Activated CD4-positive, CD25-positive, alpha-beta regulatory T cell treated with anti-CD3 and anti-CD28 coated beads, Interleukin-2, amount 50 U/mL, for 16 hours (primary cell): ENCODE measurements around the gene PALM2AKAP2.

Experiments
- DNase-seq: peaks from one replicate; pipeline ENCODE4 v3.0.0-alpha.2; 2020; ENCODE audit warnings: low read depth, low spot score

PALM2AKAP2 gene

DNA sequence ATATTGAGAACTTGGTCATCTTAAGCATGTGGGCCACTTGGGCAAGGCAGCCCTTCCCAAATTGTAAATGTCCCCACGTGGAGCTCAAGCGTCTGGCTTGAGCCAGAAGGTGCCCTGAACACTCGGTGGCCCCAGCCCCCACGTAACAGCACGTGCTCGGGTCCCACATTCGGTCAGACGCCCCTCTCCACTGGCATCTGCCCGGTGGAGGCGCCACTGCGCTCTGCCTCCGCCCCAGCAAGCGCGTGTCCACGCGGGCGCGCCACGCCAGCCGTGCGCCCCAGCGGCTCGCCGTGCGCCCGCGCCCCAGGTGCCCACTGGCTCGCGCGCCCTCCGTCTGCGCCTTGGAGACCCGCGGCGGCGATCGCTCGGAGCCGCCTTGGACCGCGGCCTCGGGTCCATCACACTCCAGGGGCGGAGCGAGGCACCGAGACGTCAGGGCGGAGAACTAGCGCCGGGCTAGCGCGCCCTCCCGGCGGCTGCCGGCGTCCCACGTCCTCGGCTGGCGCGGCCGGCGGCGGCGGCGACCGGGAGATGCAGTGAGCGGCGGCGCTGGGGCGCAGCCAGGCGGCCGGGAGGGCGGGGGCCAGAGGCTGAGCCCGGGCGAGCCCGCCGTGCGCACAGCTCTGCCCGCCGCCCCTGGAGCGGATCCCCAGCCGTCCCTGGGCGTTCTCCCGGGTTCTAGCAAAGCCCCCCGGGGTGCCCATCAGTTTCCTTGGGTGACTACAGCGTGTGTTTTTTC, at the start of gene PALM2AKAP2:
PALM2AKAP2 (plus strand) TSS at position 488 of the 742 bp plus-strand sequence. CDS start 291 bp downstream, outside the sequence.
- no peak for DNase-seq

DNA sequence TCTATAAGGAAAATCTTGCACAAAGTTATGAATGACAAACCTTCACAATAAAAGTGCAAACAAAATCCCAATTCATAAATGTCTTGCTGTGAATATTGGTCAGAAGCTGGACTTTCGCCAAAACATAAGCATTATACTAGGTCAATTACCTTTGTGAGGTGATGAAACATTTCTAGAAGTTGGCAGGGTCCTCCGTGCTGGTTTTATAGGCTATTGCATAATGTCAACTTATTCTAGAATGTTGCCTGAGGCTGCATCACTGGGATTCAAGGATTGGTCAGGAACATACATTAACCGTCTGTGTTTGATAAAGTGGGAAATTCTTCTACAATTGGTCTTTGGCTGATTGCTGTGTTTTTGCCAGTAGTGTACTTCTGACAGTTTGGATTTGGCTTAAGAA, 49.8 kb upstream of the PALM2AKAP2 start:
- no peak for DNase-seq

DNA sequence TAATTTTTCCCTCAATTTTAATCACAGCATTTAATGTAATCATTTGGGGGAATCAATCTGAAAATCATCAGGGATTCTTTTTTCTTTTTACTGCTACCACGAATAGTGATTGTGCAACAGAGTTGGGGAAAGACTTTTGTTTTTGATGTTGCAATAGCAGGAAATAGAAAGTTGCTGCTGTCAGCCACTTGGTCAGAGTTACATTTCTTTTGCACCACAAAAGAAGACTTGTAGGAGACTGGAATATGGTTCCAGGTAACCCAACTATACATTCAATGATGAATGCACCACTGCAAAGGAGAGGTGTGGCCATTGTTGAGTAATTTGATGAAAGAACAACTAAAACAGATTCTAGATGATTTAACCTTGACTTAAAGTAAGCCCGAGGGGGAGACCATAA, 46.3 kb upstream of the PALM2AKAP2 start:
- DNase-seq, result no peak

DNA sequence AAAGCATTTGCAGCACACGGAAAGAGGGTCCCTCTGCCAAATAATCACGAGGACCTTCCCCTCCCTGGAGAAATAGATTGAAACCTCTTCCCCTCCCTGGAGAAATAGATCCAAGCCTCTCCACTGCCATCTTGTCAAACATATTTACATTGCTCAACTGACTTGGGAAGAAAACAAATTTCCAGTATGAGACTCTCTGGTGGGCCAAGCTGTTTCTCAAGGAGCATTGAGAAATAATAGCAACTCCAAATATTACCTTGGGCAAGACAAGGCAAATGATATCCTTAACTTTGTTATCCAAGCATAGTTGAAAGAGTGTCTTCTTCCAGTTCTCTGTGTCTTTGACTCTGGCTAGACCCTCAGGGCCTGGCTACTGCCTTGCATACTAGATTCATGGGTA, 45.2 kb upstream of the PALM2AKAP2 start:
- DNase-seq, result no peak

DNA sequence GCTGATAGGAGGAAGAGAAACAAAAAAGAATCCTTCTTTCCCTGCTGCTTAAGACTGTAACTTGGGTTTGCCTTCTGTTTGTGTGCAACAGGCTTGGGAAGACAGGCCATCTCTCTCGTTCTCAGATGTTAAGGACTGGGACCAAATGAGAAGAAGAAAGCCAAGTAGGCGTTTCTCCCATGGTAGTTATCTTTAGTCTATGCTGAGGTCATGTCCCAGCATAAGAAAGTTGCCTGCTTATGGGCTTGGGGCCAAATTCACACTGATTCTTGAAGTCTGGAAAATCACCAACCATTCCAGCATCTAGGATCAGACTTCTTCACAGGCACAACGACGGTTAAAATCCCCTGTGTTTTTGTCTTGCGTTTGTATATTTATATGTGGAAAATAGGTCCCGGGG, 44.2 kb upstream of the PALM2AKAP2 start:
- DNase-seq, result no peak

DNA sequence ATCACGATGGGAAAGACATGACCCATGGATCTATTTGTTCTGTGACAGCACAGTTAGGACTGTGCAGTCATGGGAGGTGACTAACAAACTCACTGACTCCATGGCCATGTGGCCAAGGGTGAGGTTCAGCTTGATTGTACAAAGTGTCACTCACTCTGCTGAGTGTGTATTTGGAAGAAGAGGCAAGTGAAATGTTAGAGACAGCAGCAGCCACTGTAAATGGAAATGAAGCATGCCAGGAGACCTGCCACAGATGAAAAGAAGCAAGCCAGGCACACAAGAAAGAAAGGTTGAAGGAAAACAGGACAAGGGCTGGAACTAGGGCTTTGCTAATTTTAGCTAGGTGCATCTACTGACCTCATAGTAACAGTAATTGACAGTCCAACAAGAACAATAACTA, 42.7 kb upstream of the PALM2AKAP2 start:
- no peak for DNase-seq

DNA sequence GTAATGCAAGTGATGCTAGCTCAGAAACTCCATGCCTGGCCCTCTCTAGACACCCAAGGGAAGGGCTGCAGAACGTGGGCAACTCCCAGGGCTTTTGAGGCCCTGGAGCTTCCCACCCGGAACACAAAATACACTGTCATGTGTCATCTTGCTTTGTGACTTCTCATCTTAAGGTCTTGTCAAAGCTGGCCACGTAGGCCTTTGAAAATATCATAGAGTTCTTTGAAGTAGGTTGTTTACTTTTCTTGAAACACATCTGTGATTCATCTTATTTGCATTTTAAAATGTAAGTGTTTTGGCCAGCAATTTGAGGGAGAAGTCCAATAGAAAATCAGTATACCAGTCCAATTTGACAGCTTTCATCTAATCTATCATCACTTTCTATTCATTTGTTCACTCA, 40.2 kb upstream of the PALM2AKAP2 start:
- DNase-seq, result no peak

DNA sequence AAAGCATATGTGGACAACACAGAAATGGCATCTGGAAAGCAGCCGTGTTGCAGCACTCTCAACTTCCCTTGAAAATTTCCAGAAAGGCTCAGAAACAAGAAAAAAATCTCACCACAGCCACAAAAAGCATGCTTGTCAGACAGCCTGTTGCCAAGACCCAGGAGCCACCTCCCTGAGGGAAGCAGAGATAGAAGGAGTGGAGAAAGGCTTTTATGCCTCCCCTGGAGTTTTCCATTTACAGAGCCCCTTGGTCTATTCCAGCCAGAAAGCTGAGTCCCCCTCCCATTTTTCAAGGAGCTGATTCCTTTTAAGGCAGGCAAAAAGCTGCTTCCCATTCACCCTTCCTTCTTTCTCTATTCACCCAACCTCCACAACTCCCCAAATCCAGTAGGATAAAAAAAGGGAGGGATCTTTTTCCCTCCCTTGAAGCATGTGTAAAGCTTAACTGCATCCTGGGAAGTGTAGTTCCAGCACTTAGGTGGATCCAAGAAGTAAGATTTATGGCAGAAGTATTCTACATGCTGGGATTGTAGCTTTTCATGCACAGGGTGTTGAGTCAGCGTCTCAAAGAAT, 37.1 kb upstream of the PALM2AKAP2 start:
- no peak for DNase-seq

DNA sequence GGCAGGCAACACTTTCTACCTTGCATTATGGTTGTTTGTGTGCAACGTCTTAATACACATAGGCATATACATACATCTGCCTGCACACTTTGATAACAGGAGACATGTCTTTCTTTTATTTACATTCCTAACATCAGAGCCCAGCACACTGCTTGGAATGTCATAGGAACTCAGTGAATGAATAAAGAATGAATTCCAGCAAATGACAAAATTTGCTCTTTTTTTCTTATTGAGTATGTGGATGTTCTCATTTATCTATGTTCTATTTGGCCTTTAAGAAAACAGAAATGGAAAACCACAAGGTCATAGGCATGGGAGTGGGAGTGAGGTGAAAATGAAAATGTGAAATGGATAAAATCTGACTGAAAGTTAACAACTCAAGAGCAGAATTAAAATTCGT, 36.3 kb upstream of the PALM2AKAP2 start:
- DNase-seq, result no peak

DNA sequence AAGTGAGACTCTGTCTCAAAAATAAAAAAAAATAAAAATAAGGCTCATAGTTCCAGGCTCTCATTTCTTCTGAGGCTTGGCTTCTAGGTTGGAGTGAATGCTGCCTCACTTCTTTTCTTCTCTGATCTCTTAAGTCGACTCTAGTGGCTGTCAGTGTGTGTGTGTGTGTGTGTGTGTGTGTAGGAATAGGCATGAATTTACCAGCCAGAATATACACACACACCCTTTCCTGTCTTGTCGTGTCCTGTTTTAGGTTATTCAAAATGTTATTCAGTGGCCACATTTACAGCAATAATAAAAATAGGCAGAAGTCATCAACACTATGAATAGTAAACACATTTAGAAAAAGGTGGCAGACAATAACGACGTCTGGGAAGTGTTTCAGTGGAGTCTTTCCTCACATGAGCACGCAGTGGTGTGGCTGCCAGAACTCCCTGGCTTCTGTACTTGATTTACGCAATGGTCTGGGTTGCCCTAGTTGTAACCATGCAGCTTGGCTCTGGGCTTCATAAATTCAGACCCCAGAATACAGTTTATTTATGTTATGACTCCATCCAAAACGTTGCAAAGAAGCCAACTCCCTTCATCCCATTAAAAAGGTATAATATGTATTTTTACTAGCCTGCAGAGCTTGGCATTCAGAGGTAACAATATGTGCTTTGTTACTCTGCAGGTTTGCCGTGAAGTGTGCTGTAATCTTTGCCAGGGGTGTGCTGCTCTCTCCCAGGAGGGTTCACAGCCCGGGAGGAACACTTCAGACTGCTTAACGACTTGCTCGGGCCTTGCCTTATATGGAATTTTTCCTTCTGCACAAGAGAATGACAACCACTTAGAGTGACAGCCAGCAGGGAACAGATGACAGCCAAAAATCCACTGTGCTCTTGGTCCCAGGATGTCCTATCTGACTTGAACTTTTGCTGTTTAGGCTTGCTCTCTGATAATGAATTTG, 34.4 kb upstream of the PALM2AKAP2 start:
- no peak for DNase-seq

DNA sequence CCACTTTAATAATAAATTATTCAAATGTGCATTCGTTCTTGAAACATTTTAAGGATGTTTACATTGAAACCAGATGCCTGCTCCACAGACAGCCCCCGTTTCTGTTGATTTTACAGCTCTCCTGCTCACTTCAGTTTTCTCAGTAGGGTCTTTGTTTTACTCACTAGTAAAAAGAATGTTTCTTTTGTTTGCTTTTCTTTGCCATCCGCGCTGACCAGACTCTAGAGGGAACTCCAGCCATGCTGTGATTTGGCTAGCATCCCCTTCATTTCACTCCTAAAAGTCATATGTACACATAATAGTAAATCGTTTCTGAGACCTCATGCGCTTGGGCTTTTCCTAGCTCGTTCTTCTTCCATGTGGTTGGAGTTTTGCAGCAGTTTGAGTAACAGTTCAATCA, 28.7 kb upstream of the PALM2AKAP2 start:
- no peak for DNase-seq

DNA sequence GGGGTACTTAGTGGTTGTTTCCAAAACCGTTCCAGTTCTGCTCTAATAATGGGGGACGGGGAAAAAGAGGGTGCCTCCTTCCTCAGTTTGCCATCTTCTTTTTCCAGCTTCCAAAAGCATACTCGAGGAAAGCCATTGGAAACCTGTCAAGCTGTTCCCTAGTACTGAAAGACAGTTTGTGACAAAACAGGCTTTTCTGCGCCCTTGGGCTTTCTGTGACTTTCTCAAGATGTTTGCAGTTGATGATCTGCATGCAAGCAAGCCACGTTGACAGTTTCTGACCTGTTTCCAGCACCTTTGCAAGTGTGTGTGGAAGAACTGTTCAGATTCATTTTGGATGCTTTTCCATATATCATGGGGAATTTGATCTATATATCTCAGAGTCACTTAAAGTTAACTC, 26.7 kb upstream of the PALM2AKAP2 start:
- no peak for DNase-seq

DNA sequence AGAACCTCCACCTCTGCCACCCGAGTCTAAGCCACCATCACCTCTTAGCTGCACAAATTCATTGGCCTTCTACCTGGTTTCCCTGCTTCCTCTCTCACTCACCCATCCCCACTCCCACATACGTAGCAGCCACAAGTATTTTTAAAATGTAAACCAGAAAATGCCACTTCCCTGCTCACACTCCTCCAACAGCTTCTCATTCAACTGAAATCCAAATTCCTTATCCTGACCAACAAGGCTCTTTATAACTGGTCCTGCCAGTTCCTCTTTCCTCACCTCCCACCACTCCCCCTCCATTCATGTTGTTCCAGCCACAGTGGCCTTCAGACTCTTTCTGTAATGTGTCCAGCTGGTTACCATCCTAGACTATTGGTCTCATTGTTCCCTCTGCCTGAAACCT, 25.0 kb upstream of the PALM2AKAP2 start:
- DNase-seq, result no peak

DNA sequence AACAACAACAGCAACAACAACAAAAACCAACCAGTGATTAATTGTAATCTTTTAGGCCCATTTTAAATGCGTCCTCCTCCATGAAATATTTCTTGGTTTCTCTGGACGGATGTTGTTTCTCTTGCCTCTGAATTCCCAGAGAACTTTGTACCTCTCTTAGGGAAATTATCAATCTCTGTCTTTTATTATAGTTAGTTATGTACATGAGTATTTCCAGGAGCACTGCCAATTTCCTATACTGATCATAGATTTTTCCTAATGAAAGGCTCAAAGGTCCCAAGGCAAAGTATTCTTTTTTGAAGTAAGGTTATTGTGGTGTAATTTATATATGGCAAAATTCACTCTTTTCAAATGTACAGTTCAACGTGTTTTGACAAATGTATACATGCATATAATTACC, 20.4 kb upstream of the PALM2AKAP2 start:
- no peak for DNase-seq

DNA sequence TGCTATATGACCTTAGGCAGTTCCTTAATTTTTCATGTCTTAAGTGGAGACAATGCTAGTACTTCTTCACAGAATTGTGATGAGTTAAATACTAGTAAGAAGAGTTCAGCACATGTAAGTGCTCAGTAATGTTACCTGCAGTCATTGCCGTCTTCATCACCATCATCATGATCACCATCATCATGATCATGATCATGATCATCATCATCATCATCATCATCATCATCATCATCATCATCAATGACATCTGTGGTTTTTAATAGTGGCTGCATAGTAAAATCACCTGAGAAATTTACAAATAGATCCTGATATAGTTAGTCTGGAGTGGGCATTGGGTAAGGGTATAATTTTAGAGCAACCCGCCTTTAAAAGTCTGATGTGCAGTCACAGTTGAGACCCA, 14.7 kb upstream of the PALM2AKAP2 start:
- no peak for DNase-seq

DNA sequence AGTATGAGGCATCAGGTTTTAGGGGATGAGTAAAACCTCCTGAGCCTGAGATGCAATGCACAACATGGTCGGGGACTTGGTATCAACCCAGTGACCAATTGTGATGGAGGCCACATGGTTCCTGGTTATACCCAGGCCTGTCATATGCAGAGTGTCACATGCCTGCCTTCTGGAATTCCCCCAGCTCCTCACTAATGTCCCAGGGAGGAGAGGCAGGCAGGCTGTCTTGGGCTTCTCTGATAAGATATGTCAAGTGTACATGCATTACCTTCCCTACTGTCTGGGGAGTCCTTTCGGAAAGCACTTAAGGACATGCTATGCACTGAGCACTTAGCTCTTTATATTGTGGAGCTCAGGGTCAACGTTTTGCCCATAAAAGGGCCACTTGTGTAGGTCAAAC, 14.2 kb upstream of the PALM2AKAP2 start:
- no peak for DNase-seq

DNA sequence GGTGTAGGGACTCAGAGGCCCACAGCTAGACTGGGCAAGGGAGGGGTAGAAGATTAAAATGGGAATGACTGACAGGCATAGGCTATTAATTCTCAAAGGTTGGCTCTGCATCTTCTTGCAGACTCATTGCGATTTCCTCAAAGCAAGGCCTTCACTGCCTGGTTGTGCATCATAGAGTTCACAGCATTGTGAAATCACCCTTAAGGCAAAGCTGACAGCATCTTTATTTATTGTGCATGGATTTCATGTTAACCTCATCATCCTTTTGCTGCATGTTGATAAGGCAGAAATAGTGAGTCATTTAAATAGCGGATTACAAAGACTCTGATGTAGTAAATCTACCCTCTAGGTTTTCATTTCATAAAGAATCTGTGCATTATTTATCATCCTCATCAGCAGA, 13.6 kb upstream of the PALM2AKAP2 start:
- DNase-seq, result no peak

DNA sequence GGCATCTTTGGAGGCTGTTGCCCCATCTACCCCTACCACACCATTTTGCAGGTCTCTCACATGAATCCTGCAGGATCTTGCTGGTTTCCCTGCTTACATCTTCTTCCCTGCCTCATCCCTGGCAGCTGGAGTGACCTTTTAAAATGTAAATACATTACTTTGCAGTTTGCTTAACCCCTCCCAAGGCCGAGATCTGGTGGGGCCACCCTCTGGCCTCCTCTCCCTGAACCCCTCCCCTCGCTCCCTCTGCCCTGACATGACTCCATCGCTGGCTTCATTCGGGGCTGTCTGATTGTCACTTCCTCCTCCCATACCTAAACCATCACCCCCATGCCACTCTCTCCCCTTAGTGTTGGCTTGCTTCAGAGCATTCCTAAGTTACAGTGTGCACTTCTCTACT, 12.6 kb upstream of the PALM2AKAP2 start:
- no peak for DNase-seq

DNA sequence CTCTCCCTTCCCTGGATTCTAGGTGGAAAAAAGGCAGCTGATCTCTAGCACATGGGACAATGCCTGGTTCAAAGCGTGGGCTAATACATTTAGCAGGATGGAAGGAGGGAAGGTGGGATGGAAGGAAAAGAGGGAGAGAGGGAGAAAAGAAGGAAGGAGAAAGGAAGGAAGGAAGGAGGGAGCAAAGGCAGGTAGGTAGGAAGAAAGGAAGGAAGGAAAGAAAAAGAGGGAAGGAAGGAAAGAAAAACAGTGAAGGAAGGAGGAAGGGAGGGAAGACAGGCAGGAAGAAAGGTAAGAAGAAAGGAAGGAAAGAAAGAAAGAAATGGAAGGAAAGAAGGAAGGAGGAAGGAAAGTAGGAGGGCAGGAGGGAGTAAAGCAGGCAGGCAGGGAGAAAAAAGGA, 12.2 kb upstream of the PALM2AKAP2 start:
- no peak for DNase-seq

DNA sequence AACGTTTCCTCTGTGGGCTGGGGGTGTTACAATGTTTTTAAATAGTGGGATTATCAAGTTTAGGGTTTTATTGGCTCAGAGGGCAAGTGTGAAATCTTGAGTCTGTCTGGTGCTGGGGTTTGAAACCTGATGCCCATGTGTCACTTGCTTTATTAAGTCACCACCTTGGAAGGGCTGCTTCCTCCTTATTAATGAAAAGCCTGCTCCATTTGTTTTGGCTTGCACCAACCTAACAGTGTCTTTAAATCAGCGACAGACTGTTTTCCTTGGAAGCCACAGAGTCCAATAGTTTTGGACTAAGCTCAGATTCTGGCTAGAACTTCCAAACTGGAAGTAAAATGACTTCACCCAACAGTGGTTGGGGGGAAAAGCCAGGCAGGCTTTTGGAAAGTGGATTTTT, 10.7 kb upstream of the PALM2AKAP2 start:
- no peak for DNase-seq

DNA sequence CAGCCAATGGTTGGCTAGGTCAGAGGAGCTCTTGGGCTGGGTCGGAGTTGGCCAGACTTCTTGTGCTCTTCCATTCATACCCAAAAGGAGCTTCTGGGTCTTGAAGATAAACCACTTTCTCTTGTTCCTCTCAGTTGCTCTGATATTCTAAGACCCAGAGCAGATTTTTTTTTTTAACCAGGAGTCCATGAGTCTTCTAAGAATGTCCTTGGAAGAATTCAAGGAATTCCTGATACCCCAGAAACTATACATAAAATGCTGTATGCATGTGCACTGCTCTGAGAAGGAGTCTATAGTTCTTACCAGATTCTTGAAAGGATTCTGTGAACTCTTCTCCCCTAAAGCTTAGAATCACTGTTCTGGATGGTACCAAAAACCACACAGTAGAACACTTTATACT, 9.9 kb upstream of the PALM2AKAP2 start:
- no peak for DNase-seq

DNA sequence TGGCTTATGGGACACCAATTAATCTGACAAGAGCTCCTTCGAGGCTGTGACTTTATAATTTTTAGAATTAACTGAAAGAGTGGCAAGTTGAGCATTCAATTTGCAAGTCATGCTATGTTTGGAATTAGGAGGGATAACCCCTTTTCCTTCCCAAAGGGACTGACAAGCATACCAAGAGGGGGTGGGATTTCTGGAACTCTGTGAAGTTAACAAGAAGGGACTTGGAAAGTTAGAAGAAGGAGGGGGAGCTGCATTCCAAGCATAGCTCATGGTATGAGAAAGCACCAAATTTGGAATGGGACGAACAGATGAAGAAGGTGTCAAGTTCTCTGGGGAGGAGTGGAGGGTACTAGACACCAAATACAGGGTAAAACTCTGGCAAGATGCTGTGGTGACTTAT, 8.9 kb upstream of the PALM2AKAP2 start:
- no peak for DNase-seq
